Hematopoietic multipotent progenitor cell (in vitro differentiated cells): ENCODE results near the gene APBB3. TPM values are rescaled to one million over a fixed set of nuclear protein-coding genes. Genes with fewer than 3 reads are reported as not detected.
"Not testable (repeated sequence)": the region's sequence is repeated elsewhere in the genome, so short reads cannot be mapped to it uniquely, and the experiment has no call there.

Experiments used
- DNase-seq, 3 donors: peaks; one replicate each; pipeline ENCODE4 v3.0.0-alpha.2; 2011 to 2015; ENCODE audit warnings: low read depth in 2 of 3, low spot score in 2 of 3
- total RNA-seq: library from RNA; depleted of rRNA; stranded (reverse); fragments of >200 nt; gene quantifications from one replicate; pipeline ENCODE4 v1.2.3, GENCODE V29; 2012

The APBB3 gene
- total RNA-seq, 1 donor, result 35.5 TPM

DNA sequence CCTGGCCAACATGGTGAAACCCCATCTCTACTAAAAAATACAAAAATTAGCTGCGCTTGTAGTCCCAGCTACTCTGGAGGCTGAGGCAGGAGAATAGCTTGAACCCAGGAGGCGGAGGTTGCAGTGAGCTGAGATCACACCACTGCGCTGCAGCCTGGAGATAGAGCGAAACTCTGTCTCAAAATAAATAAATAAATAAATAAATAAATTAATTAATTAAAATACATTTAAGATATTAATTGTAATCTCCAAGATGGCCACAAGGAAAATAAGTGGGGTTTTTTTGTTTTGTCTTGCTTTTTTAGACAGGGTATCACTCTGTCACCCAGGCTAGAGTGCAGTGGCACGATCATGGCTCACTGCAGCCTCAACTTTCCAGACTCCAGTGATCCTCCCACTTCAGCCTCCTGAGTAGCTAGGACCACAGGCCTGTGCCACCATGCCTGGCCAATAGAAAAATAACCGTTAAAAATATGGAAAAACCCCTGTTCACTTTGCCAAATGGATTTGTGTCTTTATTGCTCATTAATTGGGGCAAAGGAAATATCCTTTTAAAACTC lies 14.9 kb upstream of the APBB3 start:
- not testable (repeated sequence) for DNase-seq

DNA sequence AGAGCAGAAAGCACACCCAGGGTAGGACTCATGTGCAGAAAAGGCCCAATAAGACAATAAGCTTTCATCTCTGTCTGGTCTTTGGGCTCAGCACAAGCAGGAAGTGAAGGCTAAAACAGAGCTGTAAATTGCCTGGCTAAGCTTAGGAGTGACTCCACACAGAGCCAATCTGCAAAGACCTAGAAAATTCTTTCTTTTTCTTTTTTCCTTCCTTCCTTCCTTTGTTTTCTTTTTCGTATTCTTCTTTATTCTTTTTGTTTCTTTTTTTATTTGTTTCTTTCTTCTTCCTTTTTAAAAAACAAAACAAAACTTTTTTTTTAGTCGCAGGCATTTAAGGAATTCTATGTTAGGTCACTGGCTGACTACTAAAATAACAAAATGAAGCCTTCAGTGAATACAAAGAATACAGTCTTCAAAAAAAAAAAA lies 12.4 kb upstream of the APBB3 start:
- DNase-seq, result no peak

DNA sequence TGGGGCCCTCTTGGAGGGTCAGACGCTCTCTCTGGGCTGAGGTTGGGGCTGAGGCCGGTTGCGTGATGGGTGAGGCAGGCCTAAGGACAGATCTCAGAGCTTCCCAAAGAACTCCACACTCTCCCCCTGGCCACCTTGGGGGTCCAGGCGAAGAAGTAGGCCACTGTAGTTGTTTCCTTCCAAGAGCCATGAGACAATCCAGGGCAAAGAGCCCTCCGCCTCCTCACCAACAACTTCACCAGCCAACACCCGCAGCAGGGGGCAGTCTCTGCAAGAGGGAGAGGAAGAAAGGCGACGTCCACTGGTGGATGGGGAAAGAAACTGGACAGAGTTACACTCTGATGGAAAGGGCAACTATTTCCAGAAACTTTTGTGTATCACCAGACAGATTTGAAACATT lies 10.9 kb upstream of the APBB3 start:
- peak in 1 of 3 donors; percentile 53 for DNase-seq

DNA sequence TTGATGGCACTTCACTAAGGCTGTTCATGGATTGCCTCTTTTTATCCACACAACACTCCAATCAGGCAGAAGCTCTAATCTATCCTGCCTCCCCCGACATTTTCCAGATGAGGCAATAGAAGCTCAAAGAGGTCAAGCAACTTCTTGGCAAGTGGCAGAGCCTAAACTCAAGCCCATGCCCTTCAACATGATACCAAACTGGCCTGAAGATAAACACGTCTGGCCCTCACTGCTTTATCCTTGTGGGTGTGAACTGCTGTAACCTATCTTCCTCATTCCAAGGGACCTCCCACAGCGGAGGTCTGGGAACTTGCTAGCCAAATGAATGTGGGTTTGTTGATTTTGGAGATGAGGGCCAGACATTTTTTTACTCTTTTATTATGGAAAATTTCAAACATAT lies 9.8 kb upstream of the APBB3 start:
- no peak for DNase-seq

DNA sequence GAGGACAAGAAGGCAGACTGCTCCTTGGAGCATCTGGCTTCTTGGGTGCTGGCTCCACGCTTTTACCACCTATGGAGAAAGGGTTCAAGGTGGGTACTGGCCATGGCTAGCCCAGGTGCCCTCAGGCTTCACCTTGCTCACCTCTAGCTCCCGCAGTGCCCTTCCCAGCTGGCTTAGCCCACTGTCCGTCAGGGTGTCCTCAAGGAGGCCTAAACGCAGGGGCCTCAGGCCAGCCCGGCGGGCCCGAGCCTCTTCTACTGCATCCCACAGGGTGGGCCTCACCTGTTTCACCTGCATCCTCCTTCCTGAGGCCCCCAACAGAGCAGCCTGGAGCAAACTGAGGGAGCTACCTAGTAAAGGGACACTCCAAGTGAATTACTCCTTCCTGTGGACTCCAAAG lies 9.3 kb upstream of the APBB3 start:
- no peak for DNase-seq

DNA sequence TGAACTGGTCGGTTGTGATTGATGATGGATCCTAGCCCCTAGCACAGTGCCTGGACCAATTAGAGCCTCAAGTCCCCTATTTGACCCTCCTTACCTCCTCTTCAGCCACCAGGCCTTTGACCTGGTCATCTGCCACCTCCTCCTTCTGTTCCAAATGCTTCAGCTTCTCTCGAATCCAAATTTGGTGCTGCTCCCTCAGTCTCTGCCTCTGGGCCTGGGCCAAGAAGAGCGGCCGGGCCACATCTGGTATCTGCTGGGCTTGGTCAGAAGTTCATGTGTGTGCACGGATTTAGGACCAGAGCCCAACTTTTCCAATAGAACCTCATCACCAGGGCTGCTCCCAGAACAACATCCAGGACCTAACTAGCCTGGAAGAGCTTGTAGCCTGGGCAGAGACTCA lies 6.7 kb upstream of the APBB3 start:
- DNase-seq, result no peak

DNA sequence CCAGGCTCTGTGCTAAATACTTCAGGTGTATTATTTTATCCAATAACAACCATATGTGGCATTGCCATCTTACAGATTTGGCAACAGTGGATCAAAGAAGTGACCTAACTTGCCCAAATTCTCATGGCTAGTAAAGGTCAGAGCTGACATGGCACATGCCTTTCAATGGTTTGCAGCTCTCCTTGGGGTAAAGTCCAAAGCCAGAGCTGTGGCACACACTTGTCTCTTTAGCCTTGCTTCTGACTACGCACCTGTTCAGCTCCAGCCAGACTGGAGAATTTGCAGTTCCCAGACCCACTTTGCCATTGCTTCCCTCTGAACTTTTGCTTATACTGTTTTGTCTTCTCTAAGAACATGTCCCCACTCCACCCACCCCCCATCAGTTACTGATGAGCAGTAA lies 6.1 kb upstream of the APBB3 start:
- DNase-seq, result no peak

DNA sequence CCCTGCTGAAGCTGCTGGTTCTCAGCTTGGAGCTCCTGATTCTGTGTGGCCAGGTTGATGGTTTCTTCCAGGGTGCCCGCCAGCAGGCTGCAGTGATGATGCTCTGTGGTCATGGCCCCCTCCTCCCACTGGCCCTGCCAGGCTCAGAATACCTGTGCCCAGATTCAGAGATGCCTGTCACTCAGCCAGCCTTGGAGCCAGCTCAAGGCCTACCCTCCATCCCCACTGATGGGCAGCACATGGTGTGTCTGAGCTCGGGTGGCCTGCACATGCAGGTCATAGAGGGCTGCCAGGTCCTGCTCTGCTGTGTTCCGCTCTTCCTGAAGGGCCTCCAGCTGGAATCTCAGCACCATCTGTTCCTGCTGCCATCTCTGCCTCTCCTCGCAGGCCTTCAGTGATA lies 5.7 kb upstream of the APBB3 start:
- DNase-seq, result no peak

DNA sequence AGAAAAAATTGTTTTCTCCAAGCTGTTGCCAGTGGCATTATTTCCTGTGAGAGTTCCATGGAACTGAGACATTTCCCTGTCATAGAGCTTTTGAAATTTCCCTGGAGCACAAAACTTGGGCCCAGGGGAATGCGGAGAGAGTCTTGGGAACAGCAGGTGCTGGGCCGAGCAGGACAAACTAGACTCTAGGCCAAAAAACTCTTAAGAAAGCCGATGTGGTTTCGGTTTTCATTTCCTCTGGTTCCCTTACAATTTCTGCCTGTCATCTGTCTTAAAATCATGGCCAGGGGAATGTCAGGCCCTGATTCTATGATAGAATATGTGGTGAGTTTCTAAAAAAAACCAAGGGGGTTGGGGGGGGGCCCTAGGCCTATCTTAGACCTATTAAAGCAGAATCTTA lies 4.8 kb upstream of the APBB3 start:
- DNase-seq, result peak in 1 of 3 donors; percentile 57

DNA sequence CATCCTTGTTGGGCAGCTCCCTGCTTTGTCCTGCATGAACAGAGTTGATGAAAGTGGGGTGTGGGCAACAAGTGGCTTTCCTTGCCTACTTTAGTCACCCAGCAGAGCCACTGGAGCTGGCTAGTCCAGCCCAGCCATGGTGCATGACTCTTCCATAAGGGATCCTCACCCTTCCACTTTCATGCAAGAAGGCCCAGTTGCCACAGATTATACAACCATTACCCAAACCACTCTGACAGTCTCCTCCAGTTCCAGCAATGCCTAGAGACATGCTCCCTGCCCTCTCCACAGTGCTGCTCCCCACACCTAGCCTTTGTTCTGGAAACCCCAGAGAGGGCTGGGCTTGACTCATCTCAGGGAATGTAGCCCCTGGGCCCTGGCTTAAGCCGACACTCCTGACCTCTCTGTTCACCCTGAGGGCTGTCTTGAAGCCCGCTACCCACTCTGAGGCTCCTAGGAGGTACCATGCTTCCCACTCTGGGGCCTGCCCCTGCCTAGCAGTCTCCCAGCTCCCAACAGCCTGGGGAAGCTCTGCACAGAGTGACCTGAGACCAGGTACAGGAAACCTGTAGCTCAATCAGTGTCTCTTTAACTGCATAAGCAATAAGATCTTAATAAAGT lies 4.2 kb upstream of the APBB3 start:
- no peak for DNase-seq

DNA sequence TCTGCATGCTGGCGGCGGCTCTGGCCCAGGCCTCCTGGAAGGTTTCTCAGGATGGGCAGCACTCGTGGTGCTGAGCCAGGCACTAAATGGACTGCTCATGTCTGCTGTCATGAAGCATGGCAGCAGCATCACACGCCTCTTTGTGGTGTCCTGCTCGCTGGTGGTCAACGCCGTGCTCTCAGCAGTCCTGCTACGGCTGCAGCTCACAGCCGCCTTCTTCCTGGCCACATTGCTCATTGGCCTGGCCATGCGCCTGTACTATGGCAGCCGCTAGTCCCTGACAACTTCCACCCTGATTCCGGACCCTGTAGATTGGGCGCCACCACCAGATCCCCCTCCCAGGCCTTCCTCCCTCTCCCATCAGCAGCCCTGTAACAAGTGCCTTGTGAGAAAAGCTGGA lies 3.5 kb upstream of the APBB3 start:
- DNase-seq, result no peak

DNA sequence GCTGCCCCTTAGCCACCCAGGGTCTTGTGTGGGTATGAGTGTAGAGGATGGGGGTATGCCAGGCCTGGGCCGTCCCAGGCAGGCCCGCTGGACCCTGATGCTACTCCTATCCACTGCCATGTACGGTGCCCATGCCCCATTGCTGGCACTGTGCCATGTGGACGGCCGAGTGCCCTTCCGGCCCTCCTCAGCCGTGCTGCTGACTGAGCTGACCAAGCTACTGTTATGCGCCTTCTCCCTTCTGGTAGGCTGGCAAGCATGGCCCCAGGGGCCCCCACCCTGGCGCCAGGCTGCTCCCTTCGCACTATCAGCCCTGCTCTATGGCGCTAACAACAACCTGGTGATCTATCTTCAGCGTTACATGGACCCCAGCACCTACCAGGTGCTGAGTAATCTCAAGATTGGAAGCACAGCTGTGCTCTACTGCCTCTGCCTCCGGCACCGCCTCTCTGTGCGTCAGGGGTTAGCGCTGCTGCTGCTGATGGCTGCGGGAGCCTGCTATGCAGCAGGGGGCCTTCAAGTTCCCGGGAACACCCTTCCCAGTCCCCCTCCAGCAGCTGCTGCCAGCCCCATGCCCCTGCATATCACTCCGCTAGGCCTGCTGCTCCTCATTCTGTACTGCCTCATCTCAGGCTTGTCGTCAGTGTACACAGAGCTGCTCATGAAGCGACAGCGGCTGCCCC lies 2.9 kb upstream of the APBB3 start:
- DNase-seq, result no peak

DNA sequence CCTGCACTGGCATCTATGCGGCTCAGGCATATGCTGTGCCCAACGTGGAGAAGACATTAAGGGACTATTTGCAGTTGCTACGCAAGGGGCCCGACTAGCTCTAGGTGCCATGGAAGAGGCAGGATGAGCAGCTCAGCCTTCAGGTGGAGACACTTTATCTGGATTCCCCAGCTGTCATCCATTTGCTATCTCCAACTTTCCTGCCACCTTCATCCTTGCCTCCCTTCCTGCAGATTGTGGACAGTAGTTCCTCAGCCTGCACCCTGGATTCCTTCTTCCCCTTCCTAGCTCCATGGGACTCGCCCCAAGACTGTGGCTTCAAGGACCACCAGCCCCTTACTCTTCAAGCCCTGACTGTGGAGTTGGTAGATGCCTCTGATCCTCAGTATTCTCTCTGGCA lies 2.3 kb upstream of the APBB3 start:
- DNase-seq, result no peak

DNA sequence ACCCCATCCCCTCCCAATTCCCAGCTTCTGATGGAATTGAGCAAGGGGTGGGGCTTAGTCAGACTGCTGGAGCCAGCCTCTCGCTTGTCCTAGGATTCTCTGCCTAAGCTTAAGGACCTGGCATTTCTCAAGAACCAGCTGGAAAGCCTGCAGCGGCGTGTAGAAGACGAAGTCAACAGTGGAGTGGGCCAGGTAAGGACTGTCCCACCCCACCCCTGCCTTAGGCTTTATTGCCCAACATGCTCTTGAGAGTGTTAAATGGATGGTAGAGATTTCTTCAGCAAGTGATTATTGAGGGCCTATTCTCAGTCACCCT lies 1.3 kb upstream of the APBB3 start:
- no peak for DNase-seq

DNA sequence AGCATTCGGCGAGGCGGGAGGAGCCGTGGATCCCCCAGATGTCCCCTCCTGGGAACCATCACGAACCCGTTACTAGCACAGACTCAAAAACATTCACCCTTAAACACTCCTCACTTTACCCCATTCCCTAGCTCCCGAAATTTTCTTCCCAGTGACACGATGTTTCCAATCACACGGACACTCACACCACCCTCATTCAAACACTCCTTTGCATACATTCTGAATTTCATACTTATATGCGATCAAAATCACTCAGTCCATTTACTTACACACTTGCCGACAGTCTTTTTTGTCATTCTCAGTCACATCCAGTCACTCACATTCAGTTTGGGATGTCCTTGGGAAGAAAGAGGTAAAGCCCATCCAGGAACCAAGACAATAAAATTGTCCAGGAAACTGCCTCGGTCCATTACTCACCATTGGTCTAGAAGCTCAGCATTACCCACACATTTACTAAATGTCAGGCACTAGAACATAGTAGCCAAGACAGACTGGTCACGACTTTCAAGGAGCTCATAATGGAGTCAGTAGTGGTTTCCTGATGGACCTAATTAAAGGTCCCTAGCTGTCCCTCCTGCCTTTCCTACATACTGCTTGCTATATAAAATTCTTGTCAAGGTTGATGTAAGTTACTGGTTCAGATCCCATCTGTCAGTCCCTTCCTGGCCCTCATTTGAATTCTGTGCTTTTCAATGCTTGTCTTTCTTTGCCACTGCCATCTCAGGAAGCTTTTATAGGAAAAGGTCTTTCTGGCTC lies 804 bp upstream of the APBB3 start:
- DNase-seq, result no peak

DNA sequence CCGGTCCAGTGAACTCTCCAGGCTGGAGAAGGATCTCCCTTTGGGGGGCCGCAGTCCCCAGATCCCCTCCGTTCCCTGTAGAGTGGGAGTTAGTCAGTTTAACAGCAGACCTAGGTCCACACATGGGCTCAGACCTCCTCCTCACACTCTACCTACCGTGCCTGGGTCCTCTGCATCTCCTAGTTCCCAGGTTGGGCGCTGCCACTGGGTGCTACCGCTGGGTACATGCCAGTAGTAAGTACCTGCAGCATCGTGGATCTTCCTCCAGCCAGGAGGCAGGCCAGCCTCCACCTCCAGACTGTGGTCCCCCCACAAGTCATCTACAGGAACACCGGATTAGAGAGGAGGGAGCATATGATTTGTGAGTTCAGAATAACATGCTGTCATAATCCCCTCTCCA lies 802 bp downstream of the APBB3 start:
- no peak for DNase-seq

DNA sequence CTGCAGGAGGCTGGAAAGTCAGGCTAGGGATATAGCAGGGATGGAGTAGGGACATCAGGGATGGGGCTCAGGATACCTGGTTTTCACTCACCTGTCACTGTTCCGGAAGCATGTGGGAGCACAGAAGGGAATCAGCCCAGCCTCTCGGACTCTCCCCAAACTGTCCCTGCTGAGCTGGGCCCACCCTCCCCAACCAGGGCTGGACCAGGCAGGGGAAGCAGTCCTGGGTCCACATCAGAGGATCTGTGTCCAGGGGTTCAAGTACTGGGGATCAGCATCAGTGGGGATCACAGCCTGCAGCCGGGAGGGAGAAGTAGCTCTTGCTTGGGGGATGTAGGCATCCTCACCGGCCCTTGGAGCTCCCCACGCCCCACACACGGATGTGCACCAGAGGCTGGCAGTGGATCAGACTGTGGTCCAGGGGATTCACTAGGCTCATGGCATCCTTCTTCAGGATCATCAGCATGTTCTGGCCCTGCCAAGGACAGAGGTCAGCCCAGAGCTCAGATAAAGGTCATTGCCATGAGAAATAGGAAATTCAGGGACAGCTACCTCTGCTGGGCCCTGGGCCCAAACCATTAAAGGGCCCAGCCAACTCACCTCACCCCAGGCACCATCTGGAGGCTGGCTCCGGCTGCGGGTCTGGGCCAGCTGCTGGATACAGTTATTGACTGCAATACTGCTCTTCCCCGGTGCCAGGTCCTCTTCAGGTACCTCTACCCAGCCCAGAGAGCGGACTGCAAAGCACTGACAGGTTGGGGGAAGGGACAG lies 2.5 kb downstream of the APBB3 start:
- DNase-seq, result no peak

DNA sequence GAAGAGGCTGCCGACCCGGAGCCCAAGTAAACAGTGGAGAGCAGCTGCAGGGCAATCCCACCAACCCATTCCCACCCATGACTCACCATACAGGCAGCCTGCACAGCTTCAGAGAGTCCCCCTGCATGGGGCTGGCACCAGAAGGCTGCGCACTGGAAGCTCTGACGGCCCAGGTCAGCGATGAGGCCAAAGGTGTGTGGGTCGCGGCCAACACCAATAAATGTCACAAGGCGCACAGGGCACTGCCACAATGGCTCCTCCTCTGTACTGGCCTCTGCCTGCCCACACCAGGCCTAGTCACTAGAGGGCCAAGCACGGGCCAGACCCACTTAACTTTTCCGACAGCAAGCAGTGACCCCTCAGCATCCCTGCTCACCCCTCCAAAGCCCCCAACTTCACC lies 4.2 kb downstream of the APBB3 start:
- no peak for DNase-seq

DNA sequence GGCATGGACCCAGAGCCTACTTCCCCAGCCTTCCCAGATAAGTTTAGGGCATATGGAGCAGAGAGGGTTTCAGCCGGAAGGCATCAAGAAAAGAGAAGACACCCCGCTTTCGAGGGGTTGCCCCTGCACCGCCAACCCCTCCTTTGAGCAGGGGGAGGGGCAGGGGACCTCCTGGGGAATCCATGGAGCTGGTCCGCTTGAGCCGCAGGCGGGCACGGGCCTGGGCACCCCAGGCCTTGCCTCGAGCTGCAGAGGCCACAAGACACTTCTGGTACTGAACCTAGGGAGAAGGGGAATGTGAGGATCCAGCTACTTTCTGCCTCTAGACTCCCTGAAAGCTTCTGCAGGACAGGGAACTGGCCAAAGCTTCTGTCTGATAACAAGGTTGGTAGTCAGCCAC lies 5.9 kb downstream of the APBB3 start:
- DNase-seq, result no peak

DNA sequence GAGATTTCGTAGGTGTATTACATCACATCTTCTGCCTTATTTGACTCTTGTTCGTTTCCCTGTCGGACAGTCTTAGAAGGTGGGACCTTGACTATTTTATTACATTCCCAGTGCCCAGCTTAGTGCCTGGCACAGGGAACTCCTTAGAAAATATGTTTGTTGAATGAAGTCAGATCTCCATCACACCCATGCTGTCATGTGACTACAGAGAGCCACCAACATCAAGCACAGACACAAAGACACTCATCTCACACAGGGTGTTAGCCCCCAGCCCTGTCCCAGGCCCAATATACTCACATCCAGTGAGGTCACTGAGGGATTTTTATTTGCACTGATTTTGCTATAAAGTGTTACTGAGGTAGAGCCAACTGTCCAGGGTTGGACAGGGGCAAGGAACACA lies 6.4 kb downstream of the APBB3 start:
- DNase-seq, result no peak

DNA sequence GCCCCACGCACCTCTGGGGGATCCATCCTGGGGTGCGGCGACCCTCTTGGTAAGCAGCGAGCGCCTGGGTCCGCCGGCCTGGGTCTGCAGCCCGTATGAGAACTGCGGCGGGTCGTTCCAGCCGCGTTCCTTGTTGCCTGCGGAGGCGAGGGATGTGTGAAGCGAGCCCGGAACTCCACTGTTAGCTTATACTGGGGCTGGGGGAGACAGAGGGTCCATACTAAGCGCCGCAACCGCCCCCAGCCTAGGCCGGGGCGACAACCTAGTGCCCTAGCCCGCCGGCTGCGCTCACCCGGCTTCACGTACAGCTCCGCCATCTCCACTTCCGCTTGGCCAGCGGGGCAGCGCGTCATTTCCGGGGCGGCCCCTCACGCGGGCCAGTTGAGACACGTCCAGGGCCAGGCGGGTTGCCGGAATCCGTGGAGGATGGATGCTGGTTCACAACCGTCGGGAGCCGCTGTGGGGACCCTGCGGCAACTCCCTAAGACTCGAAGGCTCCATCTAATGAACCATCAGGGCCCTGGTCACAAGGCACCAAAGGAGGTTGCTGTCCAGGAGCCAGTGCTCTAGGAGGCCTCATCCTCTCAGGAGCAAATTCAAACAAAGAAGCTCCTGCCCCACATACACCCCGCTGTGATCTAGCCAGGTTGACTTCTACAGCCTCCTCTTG lies 7.1 kb downstream of the APBB3 start, which contains the start of gene SRA1:
SRA1 (minus strand) TSS at position 338 of the 670 bp plus-strand sequence; CDS start at position 317, 21 bp downstream.
- peak; percentile 59 to 86 (median 85) for DNase-seq
